ENCODE results near the gene RSPO4.

Gene RSPO4

DNA sequence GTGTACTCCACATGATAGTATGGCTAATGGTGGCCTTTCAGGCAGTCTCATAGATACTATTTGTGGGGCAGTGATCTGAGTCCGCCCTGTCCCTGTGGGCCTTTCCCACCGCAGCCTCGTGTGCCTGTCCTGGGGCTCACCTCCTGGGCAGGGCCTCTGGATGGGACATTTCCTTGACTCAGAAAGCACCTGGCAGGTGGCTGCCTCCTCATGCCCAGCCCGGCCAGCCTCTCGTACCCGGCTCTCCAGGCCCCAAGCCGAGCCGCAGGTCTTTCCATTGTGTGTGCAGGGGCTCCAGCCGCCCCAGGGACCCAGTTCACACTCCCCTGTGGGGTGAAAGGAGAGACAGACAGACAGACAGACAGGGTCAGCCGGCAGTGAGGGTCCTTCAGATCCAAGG lies 38.3 kb downstream of the RSPO4 start:
- H3K9ac ChIP-seq (ENCODE audit: low read length): no peak overlapping the region
- no peak overlapping the region for H3K27ac ChIP-seq (ENCODE audit: low read depth, low read length)
- no peaks in the 10 kb centered on the region for H3K9me3 ChIP-seq (ENCODE audit: low read length)
- no peaks in the 10 kb centered on the region for H3K36me3 ChIP-seq (ENCODE audit: insufficient read depth, low read length)
- no peaks in the 10 kb centered on the region for H3K4me1 ChIP-seq (ENCODE audit: insufficient read depth, low read length)
- H3K27me3 ChIP-seq (ENCODE audit: control insufficient read depth in 1 of 2, insufficient read depth in 2 of 2, low read length in 2 of 2): peaks cover 0 to 8% of the 10 kb centered on the region in 2 donors
- no peak overlapping the region for H3K4me3 ChIP-seq (ENCODE audit: low read depth in 1 of 2, low read length in 2 of 2)

DNA sequence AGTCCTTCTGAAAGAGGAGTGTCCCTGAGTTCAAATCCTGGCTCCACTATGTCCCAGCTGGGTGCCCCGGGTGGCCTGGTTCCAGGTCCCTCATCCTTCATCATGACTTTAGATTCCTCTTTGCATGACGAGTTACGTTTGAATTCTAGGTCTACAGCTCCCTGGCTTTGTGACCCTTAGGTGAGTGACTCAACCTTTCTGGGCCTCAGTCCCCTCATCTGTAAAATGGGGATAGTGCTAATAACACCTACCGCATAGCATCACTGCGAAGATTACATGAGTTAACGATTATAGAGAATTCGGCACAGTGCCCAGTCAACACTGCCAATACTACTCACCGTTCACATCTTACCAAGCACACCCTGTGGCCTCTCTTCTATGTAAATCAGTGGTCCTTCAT lies 39.4 kb downstream of the RSPO4 start:
- H3K9me3 ChIP-seq (ENCODE audit: low read length): no peaks in the 10 kb centered on the region
- no peaks in the 10 kb centered on the region for H3K4me1 ChIP-seq (ENCODE audit: insufficient read depth, low read length)
- no peaks in the 10 kb centered on the region for H3K36me3 ChIP-seq (ENCODE audit: insufficient read depth, low read length)
- no peak overlapping the region for H3K4me3 ChIP-seq (ENCODE audit: low read depth in 1 of 2, low read length in 2 of 2)
- no peak overlapping the region for H3K9ac ChIP-seq (ENCODE audit: low read length)
- H3K27me3 ChIP-seq (ENCODE audit: control insufficient read depth in 1 of 2, insufficient read depth in 2 of 2, low read length in 2 of 2): peaks cover 0 to 12% of the 10 kb centered on the region in 2 donors
- no peak overlapping the region for H3K27ac ChIP-seq (ENCODE audit: low read depth, low read length)

DNA sequence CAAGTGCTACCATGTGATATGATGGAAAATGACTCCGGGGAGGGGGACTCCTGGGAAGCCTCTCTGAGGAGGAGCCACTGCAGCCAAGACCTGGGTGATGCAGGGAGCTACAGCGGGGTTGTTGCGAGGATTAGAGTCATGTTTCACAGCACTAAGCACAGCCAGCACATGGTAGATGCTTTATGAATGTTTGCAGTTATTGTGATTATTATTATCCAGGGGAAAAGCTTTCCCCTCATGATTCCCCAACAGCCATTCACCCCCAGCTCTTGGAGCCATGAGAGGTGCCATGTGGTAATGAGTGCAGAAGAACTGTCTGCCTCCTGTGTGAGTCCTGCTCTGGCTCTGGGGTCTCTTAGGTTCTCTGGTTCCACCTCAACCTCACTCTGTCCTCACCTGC lies 39.9 kb downstream of the RSPO4 start:
- H3K4me3 ChIP-seq (ENCODE audit: low read depth in 1 of 2, low read length in 2 of 2): no peak overlapping the region
- H3K36me3 ChIP-seq (ENCODE audit: insufficient read depth, low read length): no peaks in the 10 kb centered on the region
- no peaks in the 10 kb centered on the region for H3K4me1 ChIP-seq (ENCODE audit: insufficient read depth, low read length)
- H3K9me3 ChIP-seq (ENCODE audit: low read length): no peaks in the 10 kb centered on the region
- no peak overlapping the region for H3K9ac ChIP-seq (ENCODE audit: low read length)
- no peak overlapping the region for H3K27ac ChIP-seq (ENCODE audit: low read depth, low read length)
- H3K27me3 ChIP-seq (ENCODE audit: control insufficient read depth in 1 of 2, insufficient read depth in 2 of 2, low read length in 2 of 2): peaks cover 0 to 12% of the 10 kb centered on the region in 2 donors

DNA sequence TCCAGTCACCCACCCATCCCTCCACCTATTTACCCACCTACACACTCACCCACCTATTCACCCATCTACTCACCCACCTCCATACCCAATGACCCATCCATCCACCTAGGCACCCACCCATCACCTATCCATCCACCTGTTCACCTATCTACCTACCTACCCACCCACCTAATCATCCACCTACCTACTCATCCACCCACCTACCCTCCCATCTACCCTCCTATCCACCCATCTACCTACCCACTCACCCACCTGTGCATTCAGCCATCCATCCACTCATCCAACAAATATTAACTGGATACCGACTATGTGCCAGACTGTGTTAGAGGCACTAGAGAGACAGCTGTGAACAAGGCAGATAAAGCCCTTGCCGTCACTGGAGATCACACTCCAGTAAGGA lies 40.3 kb downstream of the RSPO4 start:
- Histone ChIP-seq H3K27me3 (ENCODE audit: control insufficient read depth in 1 of 2, insufficient read depth in 2 of 2, low read length in 2 of 2) (peaks cover 0 to 15% of the 10 kb centered on the region in 2 donors), H3K27ac (ENCODE audit: low read depth, low read length) (no peak overlapping the region), H3K4me3 (ENCODE audit: low read depth in 1 of 2, low read length in 2 of 2) (no peak overlapping the region), H3K4me1 (ENCODE audit: insufficient read depth, low read length) (no peaks in the 10 kb centered on the region), H3K9me3 (ENCODE audit: low read length) (no peaks in the 10 kb centered on the region), H3K36me3 (ENCODE audit: insufficient read depth, low read length) (no peaks in the 10 kb centered on the region), H3K9ac (ENCODE audit: low read length) (no peak overlapping the region)

DNA sequence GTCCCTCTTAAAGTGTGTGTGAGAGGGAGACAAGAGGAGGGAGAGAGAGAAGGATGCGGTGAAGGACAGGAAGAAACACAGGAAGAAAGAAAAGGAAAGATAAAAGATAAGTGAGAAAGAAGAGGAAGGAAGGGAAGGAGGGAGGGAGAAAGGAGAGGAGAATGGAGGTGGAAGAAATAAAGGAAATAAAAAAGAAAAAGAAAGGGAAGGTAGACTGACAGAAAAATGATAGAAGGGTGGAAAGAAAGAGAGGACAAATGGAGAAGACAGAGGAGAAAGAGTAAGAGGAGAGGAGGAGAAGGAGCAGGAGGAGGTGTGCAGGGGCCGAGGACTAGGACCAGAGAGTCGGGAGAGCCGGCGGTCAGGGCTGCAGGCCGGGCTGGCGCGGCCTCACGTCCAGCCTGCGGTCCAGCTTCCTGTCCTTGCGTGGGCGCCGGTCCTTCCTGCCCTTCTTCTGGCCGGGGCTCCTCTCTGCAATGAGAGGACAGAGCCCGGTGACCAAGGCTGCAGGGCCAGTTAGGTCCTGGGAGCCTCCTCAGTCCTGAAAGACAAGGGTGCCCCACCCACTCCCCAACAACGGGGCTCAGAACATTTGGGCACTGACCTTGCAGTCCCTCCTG lies 42.0 kb downstream of the RSPO4 start:
- Histone ChIP-seq H3K27ac (ENCODE audit: low read depth, low read length) (no peak overlapping the region), H3K9me3 (ENCODE audit: low read length) (no peaks in the 10 kb centered on the region), H3K4me3 (ENCODE audit: low read depth in 1 of 2, low read length in 2 of 2) (no peak overlapping the region), H3K9ac (ENCODE audit: low read length) (no peak overlapping the region), H3K36me3 (ENCODE audit: insufficient read depth, low read length) (no peaks in the 10 kb centered on the region), H3K27me3 (ENCODE audit: control insufficient read depth in 1 of 2, insufficient read depth in 2 of 2, low read length in 2 of 2) (peaks cover 10 to 28% of the 10 kb centered on the region in 2 donors), H3K4me1 (ENCODE audit: insufficient read depth, low read length) (no peaks in the 10 kb centered on the region)

DNA sequence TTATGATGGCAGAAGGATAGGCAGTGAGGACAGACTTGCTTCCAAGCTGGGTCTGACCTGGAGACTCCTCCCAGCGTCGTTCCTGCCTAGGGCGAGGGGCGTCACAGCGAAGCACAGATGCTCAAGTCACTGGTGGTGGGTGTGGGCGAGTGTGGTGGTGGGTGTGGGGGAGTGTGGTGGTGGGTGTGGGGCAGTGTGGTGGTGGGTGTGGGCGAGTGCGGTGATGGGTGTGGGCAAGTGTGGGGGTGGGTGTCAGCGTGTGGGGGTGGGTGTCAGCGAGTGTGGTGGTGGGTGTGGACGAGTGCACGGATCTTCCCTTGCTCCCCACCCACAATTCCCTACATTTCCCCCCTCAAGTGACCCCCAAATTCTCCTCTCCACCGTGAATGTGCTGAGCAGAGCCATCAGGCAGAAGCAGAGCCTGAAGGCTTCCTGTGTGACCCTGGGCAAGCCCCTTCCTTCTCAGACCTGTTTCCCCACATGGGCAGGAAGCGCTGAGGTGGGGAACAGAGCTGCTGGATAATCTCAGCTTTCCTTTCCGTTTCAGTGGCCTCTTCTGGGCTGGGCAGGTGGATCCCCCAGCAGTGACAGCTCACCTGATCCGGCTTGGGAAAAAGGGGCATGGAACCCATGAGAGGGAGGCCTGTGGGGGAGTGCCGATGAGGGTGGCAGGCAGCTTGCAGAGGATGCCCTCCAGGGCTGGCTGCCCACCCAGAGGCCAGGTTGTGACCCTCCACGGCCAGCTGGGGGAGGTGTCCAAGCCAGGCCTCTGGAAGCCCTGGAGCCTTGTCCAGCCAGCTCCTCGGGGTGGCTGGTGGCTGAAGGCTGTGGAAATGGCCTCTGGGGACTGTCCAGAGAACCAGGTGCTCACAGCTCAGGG lies 42.9 kb downstream of the RSPO4 start:
- H3K9ac ChIP-seq (ENCODE audit: low read length): no peak overlapping the region
- no peaks in the 10 kb centered on the region for H3K9me3 ChIP-seq (ENCODE audit: low read length)
- no peak overlapping the region for H3K4me3 ChIP-seq (ENCODE audit: low read depth in 1 of 2, low read length in 2 of 2)
- H3K36me3 ChIP-seq (ENCODE audit: insufficient read depth, low read length): no peaks in the 10 kb centered on the region
- H3K27ac ChIP-seq (ENCODE audit: low read depth, low read length): no peak overlapping the region
- peaks cover 10 to 31% of the 10 kb centered on the region in 2 donors for H3K27me3 ChIP-seq (ENCODE audit: control insufficient read depth in 1 of 2, insufficient read depth in 2 of 2, low read length in 2 of 2)
- H3K4me1 ChIP-seq (ENCODE audit: insufficient read depth, low read length): no peaks in the 10 kb centered on the region

DNA sequence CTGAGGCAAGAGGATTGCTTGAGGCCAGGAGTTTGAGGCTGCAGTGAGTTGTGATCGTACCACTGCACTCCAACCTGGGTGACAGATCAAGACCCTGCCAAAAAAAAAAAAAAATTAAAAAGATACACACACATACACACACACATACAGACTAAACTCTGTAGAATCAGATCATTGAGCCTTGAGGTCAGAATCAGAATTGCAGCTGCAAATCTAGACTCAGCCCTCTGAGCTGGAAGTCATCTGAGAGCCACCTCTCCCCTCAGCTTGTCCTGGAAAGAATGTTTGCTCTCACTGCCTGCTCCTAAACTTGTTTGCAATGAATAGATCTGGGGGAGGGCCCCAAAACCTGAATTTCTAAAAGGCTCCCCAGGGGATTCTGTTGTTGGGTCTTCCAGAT lies 44.6 kb downstream of the RSPO4 start:
- Histone ChIP-seq H3K27ac (ENCODE audit: low read depth, low read length) (no peak overlapping the region), H3K36me3 (ENCODE audit: insufficient read depth, low read length) (no peaks in the 10 kb centered on the region), H3K9ac (ENCODE audit: low read length) (no peak overlapping the region), H3K4me1 (ENCODE audit: insufficient read depth, low read length) (no peaks in the 10 kb centered on the region), H3K9me3 (ENCODE audit: low read length) (no peaks in the 10 kb centered on the region), H3K27me3 (ENCODE audit: control insufficient read depth in 1 of 2, insufficient read depth in 2 of 2, low read length in 2 of 2) (peaks cover 10 to 31% of the 10 kb centered on the region in 2 donors), H3K4me3 (ENCODE audit: low read depth in 1 of 2, low read length in 2 of 2) (no peak overlapping the region)

DNA sequence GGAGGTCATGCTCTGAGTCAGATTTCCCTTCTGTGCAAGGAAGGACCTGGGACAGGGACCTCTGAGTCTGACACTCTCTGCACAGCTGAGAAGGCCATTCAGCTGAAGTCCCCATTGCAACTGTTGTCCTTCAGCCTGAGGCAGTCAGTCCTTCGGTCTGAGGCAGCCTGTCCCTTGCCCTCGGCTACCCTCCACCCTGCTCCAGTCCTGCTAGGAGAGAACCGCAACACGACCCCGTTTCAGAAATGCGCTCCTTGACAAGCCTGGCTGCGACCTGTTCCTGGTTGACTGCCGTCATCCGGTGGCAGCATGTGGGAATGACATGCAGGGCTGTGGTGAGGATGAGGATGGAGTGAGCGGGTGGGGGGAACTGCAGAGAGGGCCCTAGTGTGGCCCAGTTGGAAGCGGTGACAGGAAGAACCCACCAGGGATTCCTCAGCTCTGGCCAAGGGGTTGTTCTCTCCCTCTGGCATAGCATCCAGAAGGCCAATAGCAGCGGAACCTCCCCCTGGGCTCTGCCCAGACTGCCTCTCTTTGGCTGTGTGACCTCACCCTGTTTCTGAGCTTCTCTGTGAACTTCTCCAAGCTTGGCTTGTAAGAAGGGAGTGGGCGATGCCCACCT lies 45.7 kb downstream of the RSPO4 start:
- H3K4me1 ChIP-seq (ENCODE audit: insufficient read depth, low read length): no peaks in the 10 kb centered on the region
- no peak overlapping the region for H3K9ac ChIP-seq (ENCODE audit: low read length)
- no peaks in the 10 kb centered on the region for H3K36me3 ChIP-seq (ENCODE audit: insufficient read depth, low read length)
- H3K27ac ChIP-seq (ENCODE audit: low read depth, low read length): no peak overlapping the region
- H3K27me3 ChIP-seq (ENCODE audit: control insufficient read depth in 1 of 2, insufficient read depth in 2 of 2, low read length in 2 of 2): peaks cover 10 to 31% of the 10 kb centered on the region in 2 donors
- H3K4me3 ChIP-seq (ENCODE audit: low read depth in 1 of 2, low read length in 2 of 2): no peak overlapping the region
- H3K9me3 ChIP-seq (ENCODE audit: low read length): no peaks in the 10 kb centered on the region

DNA sequence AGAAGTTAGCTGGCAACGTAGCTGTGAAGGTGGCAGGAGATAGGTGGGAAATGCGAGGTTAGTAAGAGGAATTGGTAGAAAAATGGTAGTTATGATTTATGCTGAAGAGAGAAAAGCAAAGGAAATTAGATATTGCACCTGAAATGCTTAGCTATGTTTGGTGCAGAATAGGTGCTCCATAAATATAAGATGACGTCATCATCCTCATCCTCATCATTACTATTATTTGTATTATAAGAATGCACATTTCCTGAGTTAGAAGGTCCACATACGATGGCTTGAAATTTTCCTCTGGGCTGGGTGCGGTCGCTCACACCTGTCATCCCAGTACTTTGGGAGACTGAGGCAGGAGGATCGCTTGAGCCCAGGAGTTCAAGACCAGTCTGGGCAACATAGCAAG lies 46.5 kb downstream of the RSPO4 start:
- no peak overlapping the region for H3K27ac ChIP-seq (ENCODE audit: low read depth, low read length)
- H3K9ac ChIP-seq (ENCODE audit: low read length): no peak overlapping the region
- no peaks in the 10 kb centered on the region for H3K4me1 ChIP-seq (ENCODE audit: insufficient read depth, low read length)
- no peaks in the 10 kb centered on the region for H3K9me3 ChIP-seq (ENCODE audit: low read length)
- H3K36me3 ChIP-seq (ENCODE audit: insufficient read depth, low read length): no peaks in the 10 kb centered on the region
- H3K4me3 ChIP-seq (ENCODE audit: low read depth in 1 of 2, low read length in 2 of 2): no peak overlapping the region
- peaks cover 10 to 31% of the 10 kb centered on the region in 2 donors for H3K27me3 ChIP-seq (ENCODE audit: control insufficient read depth in 1 of 2, insufficient read depth in 2 of 2, low read length in 2 of 2)

DNA sequence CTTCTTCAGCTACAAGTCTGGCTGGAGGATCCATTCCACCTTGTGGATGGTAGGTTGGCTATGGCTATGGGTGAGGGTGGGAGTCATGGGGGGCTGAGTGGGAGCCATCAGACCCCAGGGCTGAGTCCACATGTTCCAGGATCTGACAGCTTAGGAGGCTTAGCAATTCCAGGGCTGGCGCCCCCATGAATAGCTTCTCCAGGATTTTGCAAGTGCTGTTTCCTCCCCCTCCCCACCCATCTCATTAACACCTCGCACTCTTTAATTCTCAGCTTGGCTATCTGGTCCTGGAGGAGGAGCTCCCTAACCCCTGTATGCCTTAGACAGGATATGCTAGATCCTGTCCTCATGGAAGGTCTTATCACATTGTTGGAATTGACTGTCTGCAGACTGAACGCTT lies 47.0 kb downstream of the RSPO4 start:
- no peak overlapping the region for H3K27ac ChIP-seq (ENCODE audit: low read depth, low read length)
- no peak overlapping the region for H3K4me3 ChIP-seq (ENCODE audit: low read depth in 1 of 2, low read length in 2 of 2)
- H3K9ac ChIP-seq (ENCODE audit: low read length): no peak overlapping the region
- no peaks in the 10 kb centered on the region for H3K9me3 ChIP-seq (ENCODE audit: low read length)
- no peaks in the 10 kb centered on the region for H3K4me1 ChIP-seq (ENCODE audit: insufficient read depth, low read length)
- peaks cover 10 to 31% of the 10 kb centered on the region in 2 donors for H3K27me3 ChIP-seq (ENCODE audit: control insufficient read depth in 1 of 2, insufficient read depth in 2 of 2, low read length in 2 of 2)
- H3K36me3 ChIP-seq (ENCODE audit: insufficient read depth, low read length): no peaks in the 10 kb centered on the region

DNA sequence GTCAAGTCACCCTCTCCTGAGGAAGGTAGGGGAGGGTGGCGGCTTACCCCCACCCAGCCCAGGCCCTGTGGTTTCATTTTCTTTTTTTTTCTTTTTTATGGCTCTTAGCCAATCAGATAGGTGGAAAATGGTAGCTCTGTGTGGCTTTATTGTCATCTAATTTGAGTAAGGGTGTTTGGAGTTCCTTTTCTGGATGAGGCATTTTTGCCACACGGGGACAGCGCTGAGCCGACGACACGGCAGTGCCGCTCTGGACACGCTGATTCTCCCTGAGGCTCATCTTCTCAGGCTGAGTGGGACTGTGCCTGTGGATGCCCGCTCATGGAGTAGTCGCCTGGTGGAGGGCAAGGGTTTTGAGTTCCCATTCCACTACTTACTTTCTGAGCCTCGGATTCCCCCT lies 48.4 kb downstream of the RSPO4 start:
- Histone ChIP-seq H3K4me3 (ENCODE audit: low read depth in 1 of 2, low read length in 2 of 2) (no peak overlapping the region), H3K9me3 (ENCODE audit: low read length) (no peaks in the 10 kb centered on the region), H3K4me1 (ENCODE audit: insufficient read depth, low read length) (no peaks in the 10 kb centered on the region), H3K27me3 (ENCODE audit: control insufficient read depth in 1 of 2, insufficient read depth in 2 of 2, low read length in 2 of 2) (peaks cover 10 to 27% of the 10 kb centered on the region in 2 donors), H3K9ac (ENCODE audit: low read length) (no peak overlapping the region), H3K27ac (ENCODE audit: low read depth, low read length) (no peak overlapping the region), H3K36me3 (ENCODE audit: insufficient read depth, low read length) (no peaks in the 10 kb centered on the region)
